Adrenal gland (tissue), 12 donors: ENCODE measurements around the gene ZBTB26. TPM values are rescaled to one million over a fixed set of nuclear protein-coding genes. Genes with fewer than 3 reads are reported as not detected.
"Not testable (repeated sequence)": the region's sequence is repeated elsewhere in the genome, so short reads cannot be mapped to it uniquely, and the experiment has no call there.

Experiments used
- DNase-seq, 7 donors: peaks; one replicate each; pipeline ENCODE4 v3.0.0-alpha.2; 2019 to 2020
- H3K27ac ChIP-seq, 5 donors: fragments of 200-600 bp; sonication (generic) in 4 of 5; 1 replicate in 3 of 5; 2 replicates in 2 of 5; pipeline versions ENCODE4 v1.5.1 to v1.8.0; 2016 to 2020; ENCODE audit warnings: mild to moderate bottlenecking in 1 of 5
- H3K27me3 ChIP-seq: fragments of 200-600 bp; 2 replicates; pipeline ENCODE4 v1.8.0; 2021
- H3K36me3 ChIP-seq, 2 donors: fragments of 200-600 bp; replicated peaks in 1 of 2; 1 replicate in 1 of 2; 2 replicates in 1 of 2; pipeline versions ENCODE4 v1.5.1 to v1.8.0; 2018 to 2022
- H3K4me1 ChIP-seq, 2 donors: fragments of 200-600 bp; replicated peaks in 1 of 2; 1 replicate in 1 of 2; 2 replicates in 1 of 2; pipeline versions ENCODE4 v1.5.1 to v1.8.0; 2018 to 2021
- H3K4me3 ChIP-seq, 4 donors: fragments of 200-600 bp; sonication (generic) in 3 of 4; one replicate each; pipeline ENCODE4 v1.5.1; 2016 to 2018
- H3K9me3 ChIP-seq, 3 donors: fragments of 200-600 bp; sonication (generic) in 1 of 3; replicated peaks in 1 of 3; 1 replicate in 2 of 3; 2 replicates in 1 of 3; pipeline versions ENCODE4 v1.5.1 to v1.8.0; 2016 to 2021
- CTCF ChIP-seq, 6 experiments: fragments of 450-650 bp in 4 of 6; fragments of 200-600 bp in 2 of 6; sonication (generic) in 1 of 6; IDR thresholded peaks; 1 replicate in 5 of 6; 2 replicates in 1 of 6; pipeline versions ENCODE4 v1.5.1 to v1.8.0; 2016 to 2021; ENCODE audit warnings: antibody characterized with exemption in 6 of 6, mild to moderate bottlenecking in 2 of 6, moderate library complexity in 1 of 6
- POLR2A ChIP-seq, 2 donors: fragments of 450-650 bp; IDR thresholded peaks; one replicate each; pipeline ENCODE4 v1.6.1; 2017; ENCODE audit warnings: antibody characterized with exemption in 2 of 2, mild to moderate bottlenecking in 2 of 2, moderate library complexity in 1 of 2
- WGBS, 4 donors: extraction: QIAGEN DNeasy Blood & Tissue Kit in 2 of 4; methylation state at CpG; one replicate each; pipeline versions ENCODE4 v1.1.5 to v1.1.7; 2013 to 2017; 5-methylcytosine and 5-hydroxymethylcytosine counted together
- intact Hi-C, 2 donors: fragments of 100-400 bp; cut with DNase I; formaldehyde crosslinking; loops; one replicate each; pipeline versions ENCODE4 v1.14.1 to v1.15.0; 2022 to 2023
- polyA plus RNA-seq, 3 donors: library from polyadenylated mRNA; stranded (reverse); fragments of 200-250 nt in 2 of 3; fragments of 350-450 nt in 1 of 3; fragmentation: Illumina TruSeq in 1 of 3; extraction: RNeasy Lipid Tissue Mini Kit (QIAGEN cat#74804) in 1 of 3; gene quantifications; one replicate each; pipeline ENCODE4 v1.2.3, GENCODE V29; 2013 to 2014
- total RNA-seq, 9 donors: library from RNA; depleted of rRNA in 4 of 9; stranded (reverse); fragments of >200 nt in 4 of 9; fragments of 120-200 nt in 1 of 9; fragmentation: NEBNext Ultra II Directional in 1 of 9; extraction: Animal tissue kit (Norgen Biotek cat#: 25700) in 1 of 9; gene quantifications; one replicate each; pipeline versions ENCODE4 v1.1.0 to v1.2.4, GENCODE V29; 2013 to 2023
- donor health status: healthy with polysubstance abuse.
- donor health status: Bipolar disorder and iron deficiency.
- donor health status: DM: yes; HTN: yes; CAD: no.
- donor health status: DM: no; HTN: no; CAD: no.
- donor health status: DM: no; HTN: no; CAD: no.
- donor health status: DM: yes; HTN: yes; CAD: no.

Gene ZBTB26
- total and polyA plus RNA-seq, 12 donors: 1.6 to 7.4 (median 4.4) TPM

DNA sequence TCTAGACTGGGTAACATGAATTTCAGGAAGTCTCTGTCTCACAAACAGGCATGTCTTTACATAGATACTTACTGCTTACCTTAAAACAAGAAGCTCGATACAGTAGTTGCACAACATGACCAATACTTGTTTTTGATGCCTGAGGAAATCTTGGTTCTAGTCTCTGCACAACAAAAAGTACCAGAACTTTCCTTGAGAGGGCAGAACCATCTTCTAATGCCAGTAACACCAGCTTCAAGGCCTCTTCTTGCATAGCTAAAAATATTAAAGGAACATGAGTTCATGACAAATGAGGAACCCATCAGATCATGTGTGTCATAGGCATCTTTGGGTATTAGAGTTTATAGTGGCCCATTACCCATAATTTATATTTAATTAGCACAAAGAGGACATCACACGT lies 48.2 kb downstream of the ZBTB26 start:
- peaks cover 0 to 54% of the 10 kb centered on the region in 2 donors for H3K36me3 ChIP-seq
- intact Hi-C loops: no loop called here

GRCh38 chr9:122879443-122879842 lies 51.9 kb downstream of the ZBTB26 start:
- 72 to 79% (median 76%) methylated on average over 2 of the region's 2 CpGs for WGBS, 4 donors
- no peak for DNase-seq
- Histone ChIP-seq H3K9me3 (no peaks in the 10 kb centered on the region), H3K27me3 (no peaks in the 10 kb centered on the region), H3K4me1 (no peaks in the 10 kb centered on the region), H3K36me3 (peaks cover 0 to 87% of the 10 kb centered on the region in 2 donors), H3K27ac (no peak overlapping the region), H3K4me3 (no peak overlapping the region)
- intact Hi-C loops: no loop called here
- TF ChIP-seq CTCF (IDR thresholded peaks at IDR 0.05) (no peak), POLR2A (IDR thresholded peaks at IDR 0.05) (no peak)

More for the DNA sequence above, 48.2 kb downstream of the ZBTB26 start:
- no peak overlapping the region for H3K4me3 ChIP-seq
- WGBS, 4 donors: 87 to 96% (median 87%) methylated on average over 2 of the region's 2 CpGs
- no peak for DNase-seq
- H3K27ac ChIP-seq: no peak overlapping the region
- H3K4me1 ChIP-seq: no peaks in the 10 kb centered on the region
- TF ChIP-seq CTCF (IDR thresholded peaks at IDR 0.05): no peak
- no peak for TF ChIP-seq POLR2A (IDR thresholded peaks at IDR 0.05)
- no peaks in the 10 kb centered on the region for H3K9me3 ChIP-seq
- no peaks in the 10 kb centered on the region for H3K27me3 ChIP-seq

GRCh38 chr9:122875523-122875922 lies 55.8 kb downstream of the ZBTB26 start:
- H3K36me3 ChIP-seq: peaks cover 0 to 83% of the 10 kb centered on the region in 2 donors
- H3K27ac ChIP-seq: no peak overlapping the region
- H3K27me3 ChIP-seq: no peaks in the 10 kb centered on the region

GRCh38 chr9:122867276-122867675 lies 64.0 kb downstream of the ZBTB26 start:
- DNase-seq, H3K4me3 ChIP-seq, H3K4me1 ChIP-seq, H3K27ac ChIP-seq, H3K27me3 ChIP-seq, intact Hi-C loops, H3K9me3 ChIP-seq: not testable (repeated sequence)
- 95 to 97% methylated on average over 11 to 14 of the region's 27 CpGs; no CpG with 5 or more reads in 2 of the 4 donors for WGBS, 4 donors
- peaks cover 0 to 31% of the 10 kb centered on the region in 2 donors for H3K36me3 ChIP-seq

More at GRCh38 chr9:122875523-122875922, 55.8 kb downstream of the ZBTB26 start:
- TF ChIP-seq CTCF (IDR thresholded peaks at IDR 0.05) (no peak), POLR2A (IDR thresholded peaks at IDR 0.05) (no peak)
- WGBS, 4 donors: 81 to 97% (median 91%) methylated on average over 1 of the region's 1 CpG
- Histone ChIP-seq H3K4me1 (no peaks in the 10 kb centered on the region), H3K9me3 (no peaks in the 10 kb centered on the region), H3K4me3 (no peak overlapping the region)
- no peak for DNase-seq
- intact Hi-C loops: no loop called here

- TF ChIP-seq CTCF (IDR thresholded peaks at IDR 0.05) (no peak), POLR2A (IDR thresholded peaks at IDR 0.05) (no peak)
- no peak overlapping the region for H3K4me3 ChIP-seq
- H3K36me3 ChIP-seq: peaks cover 0 to 24% of the 10 kb centered on the region in 2 donors
- H3K27ac ChIP-seq: no peak overlapping the region
- no peaks in the 10 kb centered on the region for H3K27me3 ChIP-seq
- 95% methylated on average over 4 of the region's 5 CpGs; no CpG with 5 or more reads in 3 of the 4 donors for WGBS, 4 donors
- no peak for DNase-seq
- H3K9me3 ChIP-seq: no peaks in the 10 kb centered on the region
- intact Hi-C loops: no loop called here
- no peaks in the 10 kb centered on the region for H3K4me1 ChIP-seq
Measured at GRCh38 chr9:122866079-122866478, 65.2 kb downstream of the ZBTB26 start.
